GM21515 (cell line): ENCODE results near the gene DIPK2B.

Experiments used
- ATAC-seq: cut with Tn5 transposase; IDR thresholded peaks from one replicate; pipeline ENCODE4 v1.9.1; 2021; ENCODE audit not compliant: unreplicated experiment

The DIPK2B gene

GRCh38 chrX:45200741-45201234 lies at the start of gene DIPK2B:
Gene DIPK2B, minus strand, starts transcription at chrX:45200876. Its CDS starts 50 bp downstream, at chrX:45200826.
- ATAC-seq: no peak

- ATAC-seq: no peak
Measured at GRCh38 chrX:45240301-45240700, 39.6 kb upstream of the DIPK2B start.

- no peak for ATAC-seq
Measured at GRCh38 chrX:45238489-45238888, 37.8 kb upstream of the DIPK2B start.

GRCh38 chrX:45233531-45233930 lies 32.9 kb upstream of the DIPK2B start:
- ATAC-seq: no peak

- no peak for ATAC-seq
Measured at GRCh38 chrX:45232139-45232538, 31.5 kb upstream of the DIPK2B start.

GRCh38 chrX:45230410-45230809 lies 29.7 kb upstream of the DIPK2B start:
- no peak for ATAC-seq

- ATAC-seq: no peak
Measured at GRCh38 chrX:45229348-45229747, 28.7 kb upstream of the DIPK2B start.

- ATAC-seq: no peak
Measured at GRCh38 chrX:45228126-45228525, 27.4 kb upstream of the DIPK2B start.

- no peak for ATAC-seq
Measured at GRCh38 chrX:45208121-45208856, 7.6 kb upstream of the DIPK2B start.

- no peak for ATAC-seq
Measured at GRCh38 chrX:45202171-45202570, 1.5 kb upstream of the DIPK2B start.

GRCh38 chrX:45198706-45199105 lies 2.0 kb downstream of the DIPK2B start:
- ATAC-seq: no peak

- ATAC-seq: no peak
Measured at GRCh38 chrX:45198301-45198700, 2.4 kb downstream of the DIPK2B start.

- ATAC-seq: no peak
Measured at GRCh38 chrX:45196701-45197100, 4.0 kb downstream of the DIPK2B start.

GRCh38 chrX:45191820-45192409 lies 8.8 kb downstream of the DIPK2B start:
- ATAC-seq: no peak

GRCh38 chrX:45191383-45191782 lies 9.3 kb downstream of the DIPK2B start:
- ATAC-seq: no peak

- ATAC-seq: no peak
Measured at GRCh38 chrX:45187731-45188130, 12.9 kb downstream of the DIPK2B start.

GRCh38 chrX:45186643-45187026 lies 14.0 kb downstream of the DIPK2B start:
- no peak for ATAC-seq

- ATAC-seq: no peak
Measured at GRCh38 chrX:45184211-45184610, 16.5 kb downstream of the DIPK2B start.

GRCh38 chrX:45172890-45173289 lies 27.8 kb downstream of the DIPK2B start:
- no peak for ATAC-seq

GRCh38 chrX:45166781-45167180 lies 33.9 kb downstream of the DIPK2B start:
- ATAC-seq: no peak

- ATAC-seq: no peak
Measured at GRCh38 chrX:45165726-45166125, 35.0 kb downstream of the DIPK2B start.

GRCh38 chrX:45164995-45165394 lies 35.7 kb downstream of the DIPK2B start:
- no peak for ATAC-seq
